ENCODE data around the gene ATP1B1.

GRCh38 chr1:169106921-169107602, 572 bp downstream of the ATP1B1 start:
- TF ChIP-seq, protein P1, sequence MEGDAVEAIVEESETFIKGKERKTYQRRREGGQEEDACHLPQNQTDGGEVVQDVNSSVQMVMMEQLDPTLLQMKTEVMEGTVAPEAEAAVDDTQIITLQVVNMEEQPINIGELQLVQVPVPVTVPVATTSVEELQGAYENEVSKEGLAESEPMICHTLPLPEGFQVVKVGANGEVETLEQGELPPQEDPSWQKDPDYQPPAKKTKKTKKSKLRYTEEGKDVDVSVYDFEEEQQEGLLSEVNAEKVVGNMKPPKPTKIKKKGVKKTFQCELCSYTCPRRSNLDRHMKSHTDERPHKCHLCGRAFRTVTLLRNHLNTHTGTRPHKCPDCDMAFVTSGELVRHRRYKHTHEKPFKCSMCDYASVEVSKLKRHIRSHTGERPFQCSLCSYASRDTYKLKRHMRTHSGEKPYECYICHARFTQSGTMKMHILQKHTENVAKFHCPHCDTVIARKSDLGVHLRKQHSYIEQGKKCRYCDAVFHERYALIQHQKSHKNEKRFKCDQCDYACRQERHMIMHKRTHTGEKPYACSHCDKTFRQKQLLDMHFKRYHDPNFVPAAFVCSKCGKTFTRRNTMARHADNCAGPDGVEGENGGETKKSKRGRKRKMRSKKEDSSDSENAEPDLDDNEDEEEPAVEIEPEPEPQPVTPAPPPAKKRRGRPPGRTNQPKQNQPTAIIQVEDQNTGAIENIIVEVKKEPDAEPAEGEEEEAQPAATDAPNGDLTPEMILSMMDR (IDR thresholded peaks at IDR 0.05; ENCODE audit: insufficient read depth, low read length, poor library complexity, severe bottlenecking): no peak
- TF ChIP-seq EZH2phosphoT487 (conservative IDR thresholded peaks at IDR 0.05; ENCODE audit: low read length): no peak

Measured in SU-DHL-6 (cell line).